Measurements from ENCODE around the gene ANKS1B. TPM values are rescaled to one million over a fixed set of nuclear protein-coding genes. Genes with fewer than 3 reads are reported as not detected.

ANKS1B gene
- polyA plus RNA-seq, 1 experiment: 0.27 TPM

GRCh38 chr12:99152337-99152736 is 832.4 kb downstream of the ANKS1B start:
- ChIA-PET POLR2A (no interaction called here), CTCF (no interaction called here)
- DNase-seq (ENCODE audit: low read depth): no peak
- no peak for TF ChIP-seq CTCF (IDR thresholded peaks at IDR 0.05; ENCODE audit: insufficient read depth, low read depth, low read length)
- no peaks in the 10 kb centered on the region for H3K27me3 ChIP-seq (ENCODE audit: control insufficient read depth, insufficient read depth, low read length)
- H3K36me3 ChIP-seq (ENCODE audit: control insufficient read depth, insufficient read depth, low read length): no peaks in the 10 kb centered on the region
- H3K4me3 ChIP-seq (ENCODE audit: low read depth, low read length): no peak overlapping the region

GRCh38 chr12:99151744-99152143 is 833.0 kb downstream of the ANKS1B start:
- H3K36me3 ChIP-seq (ENCODE audit: control insufficient read depth, insufficient read depth, low read length): no peaks in the 10 kb centered on the region
- TF ChIP-seq CTCF (IDR thresholded peaks at IDR 0.05; ENCODE audit: insufficient read depth, low read depth, low read length): no peak
- H3K4me3 ChIP-seq (ENCODE audit: low read depth, low read length): no peak overlapping the region
- ChIA-PET CTCF (no interaction called here), POLR2A (no interaction called here)
- no peaks in the 10 kb centered on the region for H3K27me3 ChIP-seq (ENCODE audit: control insufficient read depth, insufficient read depth, low read length)
- no peak for DNase-seq (ENCODE audit: low read depth)

- DNase-seq (ENCODE audit: low read depth): no peak
- Histone ChIP-seq H3K27me3 (ENCODE audit: control insufficient read depth, insufficient read depth, low read length) (no peaks in the 10 kb centered on the region), H3K36me3 (ENCODE audit: control insufficient read depth, insufficient read depth, low read length) (no peaks in the 10 kb centered on the region), H3K4me3 (ENCODE audit: low read depth, low read length) (no peak overlapping the region)
- CTCF ChIA-PET: no interaction called here
- no peak for TF ChIP-seq CTCF (IDR thresholded peaks at IDR 0.05; ENCODE audit: insufficient read depth, low read depth, low read length)
- POLR2A ChIA-PET: no interaction called here
These were observed 837.6 kb downstream of the ANKS1B start for GRCh38 chr12:99147130-99147529.

GRCh38 chr12:99146730-99147129 is 838.0 kb downstream of the ANKS1B start:
- Histone ChIP-seq H3K4me3 (ENCODE audit: low read depth, low read length) (no peak overlapping the region), H3K27me3 (ENCODE audit: control insufficient read depth, insufficient read depth, low read length) (no peaks in the 10 kb centered on the region), H3K36me3 (ENCODE audit: control insufficient read depth, insufficient read depth, low read length) (no peaks in the 10 kb centered on the region)
- no peak for DNase-seq (ENCODE audit: low read depth)
- CTCF ChIA-PET: no interaction called here
- no peak for TF ChIP-seq CTCF (IDR thresholded peaks at IDR 0.05; ENCODE audit: insufficient read depth, low read depth, low read length)
- POLR2A ChIA-PET: no interaction called here

- no peaks in the 10 kb centered on the region for H3K36me3 ChIP-seq (ENCODE audit: control insufficient read depth, insufficient read depth, low read length)
- ChIA-PET POLR2A (no interaction called here), CTCF (no interaction called here)
- no peaks in the 10 kb centered on the region for H3K27me3 ChIP-seq (ENCODE audit: control insufficient read depth, insufficient read depth, low read length)
- H3K4me3 ChIP-seq (ENCODE audit: low read depth, low read length): no peak overlapping the region
- no peak for DNase-seq (ENCODE audit: low read depth)
- no peak for TF ChIP-seq CTCF (IDR thresholded peaks at IDR 0.05; ENCODE audit: insufficient read depth, low read depth, low read length)
These were observed 838.6 kb downstream of the ANKS1B start for GRCh38 chr12:99146185-99146584.
